IMR-90 (cell line): ENCODE measurements around the gene DYRK1B. TPM values are rescaled to one million over a fixed set of nuclear protein-coding genes. Genes with fewer than 3 reads are reported as not detected.

ENCODE experiments used
- ATAC-seq: fragments of 200-7000 bp; cut with Tn5 transposase; 2 replicates; pipeline ENCODE4 v1.9.1; 2020; ENCODE audit warnings: low read depth, mild to moderate bottlenecking, moderate library complexity
- BruUV-seq: library from RNA; stranded (reverse); fragments of 400-500 nt; replicated peaks from 2 replicates; lab custom pipeline; 2021; lab: Mats Ljungman, UMichigan
- CTCF ChIA-PET: fragments of 300-600 bp; formaldehyde crosslinking; extraction: SDS; loops from one replicate; lab custom pipeline; 2021; ENCODE audit warnings: antibody characterized with exemption; lab: Yijun Ruan, JAX
- POLR2A ChIA-PET: fragments of 300-600 bp; sonication (Branson Sonifier 250); formaldehyde crosslinking; loops from one replicate; lab custom pipeline; 2022; ENCODE audit warnings: antibody characterized with exemption; ENCODE audit not compliant: unreplicated experiment; lab: Charles Lee
- DNase-seq: peaks from one replicate; pipeline ENCODE4 v3.0.0; 2013
- H2AFZ ChIP-seq: replicated peaks from 2 replicates; pipeline ENCODE3; 2013; ENCODE audit warnings: low read length, mild to moderate bottlenecking; ENCODE audit not compliant: poor library complexity
- H2AK5ac ChIP-seq: 2 replicates; pipeline ENCODE4 v1.6.1; 2013; ENCODE audit warnings: low read depth, low read length, inconsistent platforms
- H2AK9ac ChIP-seq: replicated peaks from 2 replicates; pipeline ENCODE3; 2013; ENCODE audit warnings: mild to moderate bottlenecking, low read depth, low read length, moderate library complexity; ENCODE audit not compliant: poor library complexity
- H2BK120ac ChIP-seq: 2 replicates; pipeline ENCODE4 v1.6.1; 2013; ENCODE audit warnings: low read depth, low read length, inconsistent platforms
- H2BK15ac ChIP-seq: 3 replicates; pipeline ENCODE4 v1.6.1; 2013; ENCODE audit warnings: low read depth, low read length, inconsistent platforms
- H2BK20ac ChIP-seq: 2 replicates; pipeline ENCODE4 v1.6.1; 2013; ENCODE audit warnings: low read depth, mild to moderate bottlenecking, inconsistent platforms, low read length, moderate library complexity
- H2BK5ac ChIP-seq: 2 replicates; pipeline ENCODE4 v1.6.1; 2013; ENCODE audit warnings: mild to moderate bottlenecking, low read depth, low read length, inconsistent platforms; ENCODE audit not compliant: poor library complexity, severe bottlenecking
- H3K14ac ChIP-seq: replicated peaks from 2 replicates; pipeline ENCODE4 v1.6.1; 2013; ENCODE audit warnings: low read depth, low read length, inconsistent platforms
- H3K18ac ChIP-seq: 2 replicates; pipeline ENCODE4 v1.6.1; 2013; ENCODE audit warnings: low read depth, low read length, control low read depth
- H3K23ac ChIP-seq: 2 replicates; pipeline ENCODE4 v1.6.1; 2013; ENCODE audit warnings: low read depth, low read length, inconsistent platforms
- H3K27ac ChIP-seq: 2 replicates; pipeline ENCODE4 v1.5.1; 2013; ENCODE audit warnings: mild to moderate bottlenecking, control low read depth, low read length; ENCODE audit not compliant: insufficient read depth
- H3K27me3 ChIP-seq: 2 replicates; pipeline ENCODE4 v1.6.1; 2013; ENCODE audit warnings: low read length; ENCODE audit not compliant: control insufficient read depth, insufficient read depth
- H3K36me3 ChIP-seq: 2 replicates; pipeline ENCODE4 v1.6.1; 2013; ENCODE audit warnings: low read length, mixed read lengths; ENCODE audit not compliant: control insufficient read depth, insufficient read depth
- H3K4ac ChIP-seq: 2 replicates; pipeline ENCODE4 v1.6.1; 2013; ENCODE audit warnings: low read depth, low read length, inconsistent platforms
- H3K4me1 ChIP-seq: 2 replicates; pipeline ENCODE4 v1.6.1; 2013; ENCODE audit warnings: low read length, mixed read lengths; ENCODE audit not compliant: control insufficient read depth, insufficient read depth
- H3K4me2 ChIP-seq: 2 replicates; pipeline ENCODE4 v1.6.1; 2013; ENCODE audit warnings: low read depth, mild to moderate bottlenecking, control low read depth, low read length, moderate library complexity
- H3K4me3 ChIP-seq: 2 replicates; pipeline ENCODE4 v1.5.1; 2013; ENCODE audit warnings: low read depth, mild to moderate bottlenecking, control low read depth, low read length, moderate library complexity; ENCODE audit not compliant: insufficient read depth
- H3K56ac ChIP-seq: 2 replicates; pipeline ENCODE4 v1.6.1; 2013; ENCODE audit warnings: low read length, inconsistent platforms; ENCODE audit not compliant: insufficient read depth; ENCODE audit errors: extremely low read depth
- H3K79me1 ChIP-seq, 2 experiments: 2 replicates each; pipeline ENCODE4 v1.6.1; 2013; ENCODE audit warnings: low read length in 2 of 2, inconsistent platforms in 1 of 2, low read depth in 1 of 2
- H3K9ac ChIP-seq: 2 replicates; pipeline ENCODE4 v1.6.1; 2013; ENCODE audit warnings: low read depth, low read length, control low read depth
- H3K9me1 ChIP-seq: 2 replicates; pipeline ENCODE4 v1.6.1; 2013; ENCODE audit warnings: low read length, inconsistent platforms; ENCODE audit not compliant: insufficient read depth
- H3K9me3 ChIP-seq: 2 replicates; pipeline ENCODE4 v1.6.1; 2013; ENCODE audit warnings: low read length; ENCODE audit not compliant: control insufficient read depth, insufficient read depth
- H4K20me1 ChIP-seq: 2 replicates; pipeline ENCODE4 v1.6.1; 2013; ENCODE audit warnings: low read length, inconsistent platforms; ENCODE audit not compliant: insufficient read depth
- H4K5ac ChIP-seq: 2 replicates; pipeline ENCODE4 v1.6.1; 2013; ENCODE audit warnings: mild to moderate bottlenecking, low read depth, low read length, control low read depth
- H4K8ac ChIP-seq, 2 experiments: 2 replicates each; pipeline ENCODE4 v1.6.1; 2013; ENCODE audit warnings: low read depth in 2 of 2, low read length in 2 of 2, control low read depth in 1 of 2, inconsistent platforms in 1 of 2
- H4K91ac ChIP-seq: 2 replicates; pipeline ENCODE4 v1.6.1; 2013; ENCODE audit warnings: low read depth, low read length, inconsistent platforms; ENCODE audit not compliant: insufficient read depth
- BHLHE40 ChIP-seq: fragments of 150-350 bp; IDR thresholded peaks from 2 replicates; pipeline ENCODE4 v1.6.1; 2016; ENCODE audit warnings: mild to moderate bottlenecking, low read depth, low read length
- CHD1 ChIP-seq: IDR thresholded peaks from 2 replicates; pipeline ENCODE4 v1.6.1; 2012; ENCODE audit warnings: low read depth, low read length, improper control_type of control experiment
- FOS ChIP-seq: fragments of 150-350 bp; IDR thresholded peaks from 2 replicates; pipeline ENCODE4 v1.6.1; 2016; ENCODE audit warnings: low read depth, low read length
- MAFK ChIP-seq: IDR thresholded peaks from 2 replicates; pipeline ENCODE4 v1.6.1; 2012; ENCODE audit warnings: low read depth, low read length, improper control_type of control experiment
- MAZ ChIP-seq: IDR thresholded peaks from 2 replicates; pipeline ENCODE4 v1.6.1; 2012; ENCODE audit warnings: low read depth, mild to moderate bottlenecking, low read length, improper control_type of control experiment, moderate library complexity, borderline replicate concordance
- NFE2L2 ChIP-seq: fragments of 150-350 bp; IDR thresholded peaks from 2 replicates; pipeline ENCODE4 v1.6.1; 2016; ENCODE audit warnings: low read depth, mild to moderate bottlenecking, low read length
- POLR2A ChIP-seq: IDR thresholded peaks from 2 replicates; pipeline ENCODE4 v1.6.1; 2012; ENCODE audit warnings: mild to moderate bottlenecking, low read depth, low read length
- RAD21 ChIP-seq: IDR thresholded peaks from 2 replicates; pipeline ENCODE4 v1.6.1; 2012; ENCODE audit warnings: low read length, improper control_type of control experiment
- RCOR1 ChIP-seq: IDR thresholded peaks from 2 replicates; pipeline ENCODE4 v1.6.1; 2012; ENCODE audit warnings: mild to moderate bottlenecking, low read length, improper control_type of control experiment; ENCODE audit not compliant: insufficient replicate concordance
- RFX5 ChIP-seq: IDR thresholded peaks from 2 replicates; pipeline ENCODE4 v1.8.0; 2012; ENCODE audit warnings: low read depth, mild to moderate bottlenecking, low read length, moderate library complexity
- SMC3 ChIP-seq: fragments of 150-350 bp; IDR thresholded peaks from 2 replicates; pipeline ENCODE4 v1.6.1; 2016; ENCODE audit warnings: low read depth, mild to moderate bottlenecking, antibody characterized with exemption, low read length, moderate library complexity
- WGBS, 2 experiments: methylation state at CpG; one replicate each; pipeline versions ENCODE4 v1.1.5 to v1.1.7; 2013; ENCODE audit warnings: missing lambda C conversion rate in 2 of 2; ENCODE audit not compliant: insufficient read length in 1 of 2; ENCODE audit errors: extremely low coverage in 2 of 2; 5-methylcytosine and 5-hydroxymethylcytosine counted together
- dilution Hi-C: fragments of 300-500 bp; cut with HindIII; formaldehyde crosslinking; loops from one replicate; pipeline ENCODE4 v1.14.3; 2018; ENCODE audit warnings: low sequenced_read_pairs; ENCODE audit not compliant: unreplicated experiment
- in situ Hi-C: fragments of 300-500 bp; cut with MboI; formaldehyde crosslinking; loops from 3 replicates; pipeline ENCODE4 v1.14.3; 2019; ENCODE audit warnings: low sequenced_read_pairs, inconsistent platforms, mixed read lengths
- intact Hi-C: fragments of 100-400 bp; cut with micrococcal nuclease; formaldehyde crosslinking; loops from 2 replicates; pipeline ENCODE4 v1.10.0; 2022
- polyA plus RNA-seq, 3 experiments: library from polyadenylated mRNA; depleted of rRNA; stranded (reverse); fragments of >200 nt; gene quantifications; 2 replicates each; pipeline ENCODE4 v1.2.3, GENCODE V29; 2012; ENCODE audit warnings: low replicate concordance in 1 of 3
- total RNA-seq: library from RNA; depleted of rRNA; stranded (reverse); fragments of >200 nt; gene quantifications from 2 replicates; pipeline ENCODE4 v1.2.3, GENCODE V29; 2012
- TF ChIP-seq, protein P1 (sequence below): conservative IDR thresholded peaks from 2 replicates; pipeline ENCODE4 v1.5.1; 2012; ENCODE audit warnings: mild to moderate bottlenecking, low read depth, low read length, improper control_type of control experiment
- TF ChIP-seq, protein P2 (sequence below): fragments of 150-350 bp; IDR thresholded peaks from 2 replicates; pipeline ENCODE4 v1.6.1; 2017; ENCODE audit warnings: mild to moderate bottlenecking, antibody characterized with exemption, low read length, low read depth

DYRK1B gene
- total and polyA plus RNA-seq, 2 of the 4 experiments (the other 2 are of a cell fraction), result 2.7 to 11.4 TPM

DNA sequence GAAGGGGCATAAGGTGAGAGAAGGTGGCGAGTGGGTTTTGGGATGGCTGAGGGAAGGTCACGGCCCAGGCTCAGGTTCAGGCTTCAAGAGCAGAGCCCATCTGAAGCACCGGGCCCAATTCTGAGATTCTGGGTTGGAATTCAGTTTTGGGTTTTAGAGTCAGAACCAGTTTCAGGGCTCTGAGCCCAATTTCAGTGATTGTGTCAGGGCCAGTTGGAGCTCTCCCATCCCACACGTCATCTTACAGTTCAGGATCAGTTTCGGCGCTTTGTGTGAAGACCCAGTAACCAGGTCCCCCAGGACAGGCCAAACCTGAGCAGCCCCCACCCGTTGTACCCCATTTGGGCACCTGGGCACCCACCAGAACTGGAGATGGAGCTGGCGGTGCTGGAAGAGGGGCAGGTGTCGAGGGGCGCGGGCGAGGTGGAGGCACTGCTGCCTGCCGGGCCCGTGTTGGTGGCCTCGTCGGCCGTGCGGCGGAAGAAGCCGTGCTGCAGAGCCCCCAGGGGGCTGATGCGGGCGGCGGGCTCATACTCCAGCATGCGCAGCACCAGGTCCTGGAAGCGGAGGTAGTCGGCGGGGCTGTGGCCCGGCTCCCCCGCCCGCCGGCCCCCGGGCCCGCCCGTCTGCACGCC, 7.5 kb downstream of the DYRK1B start:
- Histone ChIP-seq H3K23ac (no peak overlapping the region), H3K4me3 (no peak overlapping the region), H3K56ac (no peak overlapping the region), H3K4me2 (no peak overlapping the region), H2BK5ac (no peak overlapping the region), H4K20me1 (no peaks in the 10 kb centered on the region; the same call in 1 of the 2 replicates), H4K8ac (no peak overlapping the region), H3K4ac (no peak overlapping the region), H3K36me3 (peaks cover 36% of the 10 kb centered on the region), H3K14ac (no peak overlapping the region), H2AFZ (no peak overlapping the region), H2BK15ac (no peak overlapping the region), H3K27me3 (no peaks in the 10 kb centered on the region), H3K4me1 (peaks cover 7% of the 10 kb centered on the region), H3K9ac (no peak overlapping the region), H3K9me3 (no peaks in the 10 kb centered on the region), H3K27ac (no peak overlapping the region), H4K5ac (no peak overlapping the region), H2BK20ac (no peak overlapping the region), H2AK5ac (no peak overlapping the region), H2BK120ac (no peak overlapping the region), H3K9me1 (peaks cover 13% of the 10 kb centered on the region; the same call in 1 of the 2 replicates), H3K79me1 (peaks cover 8 to 26% of the 10 kb centered on the region in 2 experiments), H4K91ac (no peak overlapping the region), H2AK9ac (peak overlapping the region; percentile 20), H3K18ac (no peak overlapping the region)
- intact Hi-C loops, result no loop called here
- dilution Hi-C loops, result no loop called here
- in situ Hi-C loops, result loop anchor here (25.0 kb wide), 1 partner anchor 389 kb away; the partner anchor contains the start of genes RPS16 and SUPT5H
- WGBS, 2 experiments, result 90% methylated on average over 2 of the region's 35 CpGs; no CpG with 5 or more reads in 1 of the 2 experiments
- ATAC-seq, result no peak
- ChIA-PET CTCF (no interaction called here), POLR2A (no interaction called here)
- no peak for TF ChIP-seq SMC3
- no peak for TF ChIP-seq NFE2L2
- TF ChIP-seq, protein P1, sequence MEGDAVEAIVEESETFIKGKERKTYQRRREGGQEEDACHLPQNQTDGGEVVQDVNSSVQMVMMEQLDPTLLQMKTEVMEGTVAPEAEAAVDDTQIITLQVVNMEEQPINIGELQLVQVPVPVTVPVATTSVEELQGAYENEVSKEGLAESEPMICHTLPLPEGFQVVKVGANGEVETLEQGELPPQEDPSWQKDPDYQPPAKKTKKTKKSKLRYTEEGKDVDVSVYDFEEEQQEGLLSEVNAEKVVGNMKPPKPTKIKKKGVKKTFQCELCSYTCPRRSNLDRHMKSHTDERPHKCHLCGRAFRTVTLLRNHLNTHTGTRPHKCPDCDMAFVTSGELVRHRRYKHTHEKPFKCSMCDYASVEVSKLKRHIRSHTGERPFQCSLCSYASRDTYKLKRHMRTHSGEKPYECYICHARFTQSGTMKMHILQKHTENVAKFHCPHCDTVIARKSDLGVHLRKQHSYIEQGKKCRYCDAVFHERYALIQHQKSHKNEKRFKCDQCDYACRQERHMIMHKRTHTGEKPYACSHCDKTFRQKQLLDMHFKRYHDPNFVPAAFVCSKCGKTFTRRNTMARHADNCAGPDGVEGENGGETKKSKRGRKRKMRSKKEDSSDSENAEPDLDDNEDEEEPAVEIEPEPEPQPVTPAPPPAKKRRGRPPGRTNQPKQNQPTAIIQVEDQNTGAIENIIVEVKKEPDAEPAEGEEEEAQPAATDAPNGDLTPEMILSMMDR, result no peak
- TF ChIP-seq MAZ, result no peak
- TF ChIP-seq CHD1, result no peak
- TF ChIP-seq, protein P2, sequence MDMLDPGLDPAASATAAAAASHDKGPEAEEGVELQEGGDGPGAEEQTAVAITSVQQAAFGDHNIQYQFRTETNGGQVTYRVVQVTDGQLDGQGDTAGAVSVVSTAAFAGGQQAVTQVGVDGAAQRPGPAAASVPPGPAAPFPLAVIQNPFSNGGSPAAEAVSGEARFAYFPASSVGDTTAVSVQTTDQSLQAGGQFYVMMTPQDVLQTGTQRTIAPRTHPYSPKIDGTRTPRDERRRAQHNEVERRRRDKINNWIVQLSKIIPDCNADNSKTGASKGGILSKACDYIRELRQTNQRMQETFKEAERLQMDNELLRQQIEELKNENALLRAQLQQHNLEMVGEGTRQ, result no peak
- TF ChIP-seq MAFK, result no peak
- no peak for TF ChIP-seq BHLHE40
- no peak for TF ChIP-seq POLR2A
- no peak for TF ChIP-seq RFX5
- TF ChIP-seq RCOR1, result no peak
- no peak for TF ChIP-seq RAD21
- TF ChIP-seq FOS, result no peak
- no peak for DNase-seq
- no TSS peak for BruUV-seq
